HG03354 (cell line): Measurements from ENCODE around the gene CD164.
"Not testable (repeated sequence)": the region's sequence is repeated elsewhere in the genome, so short reads cannot be mapped to it uniquely, and the experiment has no call there.

Experiments used
- ATAC-seq: cut with Tn5 transposase; IDR thresholded peaks from one replicate; pipeline ENCODE4 v1.9.1; 2021; ENCODE audit warnings: mild to moderate bottlenecking; ENCODE audit not compliant: unreplicated experiment, poor library complexity, severe bottlenecking

The CD164 gene

DNA sequence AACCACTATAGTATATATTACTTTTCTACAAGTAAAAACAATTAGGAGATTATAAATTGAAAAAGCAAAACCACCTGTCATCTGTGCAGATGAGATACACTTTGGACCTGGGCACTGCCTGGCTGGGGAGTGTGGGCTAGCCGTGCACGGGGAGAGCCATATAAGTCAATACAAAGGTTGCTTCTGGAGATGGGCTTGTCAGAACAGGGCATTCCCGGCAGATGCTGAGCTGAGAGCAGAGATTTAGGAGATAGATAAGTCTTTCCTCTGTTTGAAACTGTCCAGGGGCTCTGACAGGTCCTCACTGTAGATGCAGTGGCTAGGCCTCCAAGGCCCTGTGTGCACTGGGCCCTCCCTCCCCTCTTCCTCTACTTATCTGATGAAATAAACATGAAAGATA lies 34.5 kb downstream of the CD164 start:
- ATAC-seq, result no peak

DNA sequence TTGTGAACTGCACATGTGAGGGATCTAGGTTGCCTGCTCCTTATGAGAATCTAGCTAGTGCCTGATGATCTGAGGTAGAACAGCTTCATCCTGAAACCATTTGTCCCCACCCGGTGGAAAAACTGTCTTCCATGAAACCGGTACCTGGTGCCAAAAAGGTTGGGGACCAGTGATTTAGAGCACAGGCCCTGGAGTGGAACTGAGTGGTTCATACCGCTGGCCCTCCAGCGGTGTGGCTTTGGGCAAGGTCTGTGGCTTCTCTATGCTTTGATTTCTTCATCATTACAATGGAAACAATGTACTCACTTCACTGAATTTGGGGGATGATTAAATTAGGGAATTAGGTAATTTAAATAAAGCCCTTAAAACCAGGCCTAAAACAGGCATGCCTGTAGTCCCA lies 36.3 kb downstream of the CD164 start:
- ATAC-seq, result no peak

DNA sequence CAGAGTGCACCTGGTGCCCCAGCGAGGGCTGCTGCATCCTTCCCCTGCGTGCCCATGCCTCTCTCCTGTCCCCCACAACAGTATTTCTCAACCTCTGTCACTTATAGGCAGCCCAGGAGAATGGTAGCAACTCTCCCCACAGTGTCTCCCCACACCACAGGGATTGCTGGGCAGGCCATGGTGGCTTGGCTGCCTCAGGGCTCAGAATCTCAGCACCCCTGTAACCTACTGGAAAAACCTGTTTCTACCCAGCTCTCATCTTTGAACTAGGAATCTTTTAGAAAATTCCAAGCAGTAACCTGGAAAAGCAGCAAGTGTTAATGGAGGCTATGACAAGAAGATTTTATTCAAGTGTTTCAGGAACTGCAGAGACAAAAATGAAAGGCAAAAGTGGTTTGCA lies 38.0 kb downstream of the CD164 start:
- ATAC-seq, result no peak

DNA sequence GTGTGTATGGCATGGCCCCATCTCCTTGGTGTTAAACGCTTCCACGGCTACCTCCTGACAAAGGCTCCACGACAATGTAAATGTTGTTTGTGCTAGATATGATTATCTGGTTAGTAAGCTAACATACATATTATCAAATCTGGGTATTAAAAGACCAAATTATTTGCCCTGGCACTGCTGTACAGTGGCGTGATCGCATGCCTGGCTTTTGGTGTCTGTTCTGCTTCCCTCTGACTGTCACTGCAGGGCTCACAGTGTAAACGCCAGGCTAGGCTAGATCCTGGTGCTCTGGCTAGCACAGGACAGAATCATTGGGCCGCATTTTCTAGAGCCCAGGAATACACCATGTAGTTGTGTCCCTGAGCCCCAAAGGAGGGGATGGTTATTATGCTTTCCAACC lies 38.7 kb downstream of the CD164 start:
- no peak for ATAC-seq

DNA sequence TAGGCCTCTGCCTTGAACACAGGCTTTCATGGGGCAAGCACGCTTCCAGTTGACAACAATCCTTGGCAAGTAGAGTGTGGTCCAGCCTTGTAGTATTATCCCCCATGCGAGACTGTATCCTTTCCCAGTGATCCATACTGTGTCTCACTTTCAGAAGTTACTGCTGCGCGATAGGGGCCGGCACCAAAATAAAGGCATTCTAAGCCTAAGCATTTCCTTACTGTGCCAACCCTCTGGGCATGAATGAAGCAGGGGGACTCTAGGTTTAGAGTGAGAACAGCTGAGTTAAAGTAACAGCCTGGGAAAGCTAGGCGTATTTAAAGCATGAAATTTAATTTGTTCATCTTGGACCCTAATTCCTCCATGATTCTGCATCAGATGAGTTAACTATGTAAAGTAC lies 39.4 kb downstream of the CD164 start:
- ATAC-seq, result no peak

DNA sequence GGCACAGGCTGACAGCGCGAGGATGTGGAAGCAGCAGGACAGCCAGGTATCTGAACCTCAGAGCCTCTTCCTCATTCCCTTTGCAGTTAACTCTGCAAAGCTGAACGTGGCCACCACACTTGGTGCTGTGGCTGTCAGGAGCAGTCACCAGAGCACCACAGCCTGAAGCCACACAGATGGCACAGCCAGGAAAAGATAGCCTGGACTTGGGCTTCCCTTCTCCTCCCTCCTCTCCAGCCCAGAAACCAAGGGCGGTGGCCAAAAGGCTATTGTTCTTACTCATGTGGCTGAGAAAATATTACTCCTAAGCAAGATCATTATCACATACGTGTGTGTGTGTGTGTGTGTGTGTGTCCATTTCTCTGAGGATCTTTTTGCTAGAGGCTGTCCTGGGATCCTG lies 39.8 kb downstream of the CD164 start:
- no peak for ATAC-seq

DNA sequence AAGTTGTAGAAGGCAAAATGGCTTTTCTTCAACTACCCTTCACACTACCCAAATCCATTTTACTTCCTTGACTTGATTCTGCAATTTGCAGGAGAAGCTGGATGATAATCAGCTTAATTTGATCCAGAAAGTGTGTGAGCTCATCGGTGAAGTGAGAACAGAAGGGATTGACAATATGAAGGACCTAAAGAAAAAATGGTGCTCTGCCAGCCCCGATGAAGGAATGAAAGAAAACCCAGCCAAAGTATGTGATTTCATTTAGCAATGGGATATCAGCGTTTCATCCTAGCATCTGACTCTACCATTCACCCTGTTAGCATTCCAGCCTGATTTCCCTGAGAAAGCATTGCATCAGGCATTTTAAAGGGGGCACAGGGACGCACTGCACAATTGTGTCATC lies 41.5 kb downstream of the CD164 start:
- no peak for ATAC-seq

DNA sequence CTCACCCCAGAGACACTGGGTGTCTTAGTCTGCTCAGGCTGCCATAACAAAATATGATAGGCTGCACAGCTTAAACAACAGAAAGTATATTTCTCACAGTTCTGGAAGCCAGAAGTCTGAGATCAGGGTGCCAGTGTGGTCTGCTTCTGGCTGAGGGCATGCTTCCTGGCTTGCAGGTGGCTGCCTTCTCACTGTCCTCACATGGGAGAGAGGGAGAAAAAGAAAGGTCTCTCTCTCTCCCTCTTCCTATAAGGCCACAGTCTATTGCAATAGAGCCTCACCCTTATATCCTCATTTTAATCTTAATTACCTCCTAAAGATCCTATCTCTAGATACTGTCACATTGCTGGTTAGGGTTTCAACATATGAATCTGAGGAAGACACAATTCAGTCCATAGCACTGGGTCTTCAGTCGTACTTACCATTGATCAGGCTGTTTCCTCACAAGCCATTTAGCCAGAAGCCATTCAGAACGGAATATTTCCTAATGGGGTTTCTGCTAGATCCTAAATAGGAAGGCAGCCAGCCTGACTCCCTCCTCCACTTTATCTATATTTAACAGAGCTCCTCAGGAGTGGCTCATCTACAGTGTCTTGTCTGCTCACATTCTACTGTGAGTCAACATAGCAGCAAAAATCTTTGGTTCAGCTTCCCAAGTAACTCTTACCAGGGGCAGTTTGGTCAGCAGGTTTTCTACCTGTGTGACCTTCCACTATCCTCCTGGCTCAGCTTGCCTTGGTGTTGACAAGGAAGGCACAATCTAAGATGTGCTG lies 42.2 kb downstream of the CD164 start:
- ATAC-seq, result no peak

DNA sequence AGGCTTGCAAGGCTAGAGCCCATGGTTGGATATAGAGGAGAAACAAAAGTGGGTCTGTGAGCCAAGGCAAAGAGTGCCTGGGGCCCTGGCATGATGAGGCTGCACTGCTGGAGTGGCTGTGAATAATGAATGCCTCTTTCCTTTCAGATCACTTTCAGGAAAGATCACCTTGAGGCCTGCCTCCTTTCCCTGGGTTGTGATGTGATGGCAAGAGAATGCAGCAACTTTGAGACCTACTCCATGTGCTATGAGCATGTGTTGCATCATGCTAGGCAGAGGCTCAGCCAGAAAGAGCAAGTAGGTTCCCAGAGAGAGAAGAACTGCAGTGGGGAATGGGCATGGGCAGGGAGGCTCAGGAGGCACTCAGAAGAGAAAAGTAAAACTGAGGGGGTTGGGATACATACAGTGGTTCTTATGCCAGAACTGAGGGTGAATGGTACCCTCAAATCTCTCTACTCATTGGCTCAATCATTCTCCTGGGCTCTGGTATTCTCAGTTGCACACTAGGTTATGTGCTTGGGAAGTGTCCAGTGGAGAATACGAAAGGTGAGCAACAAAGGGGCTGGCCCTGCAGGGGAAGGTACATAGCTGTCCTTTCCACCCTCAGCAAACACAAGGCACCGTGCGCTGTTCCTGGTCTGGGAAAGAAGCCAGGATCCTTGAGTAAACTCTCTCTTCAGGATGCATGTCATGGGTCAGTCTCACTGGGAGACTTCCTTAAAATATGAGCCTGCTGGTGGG lies 45.9 kb downstream of the CD164 start:
- ATAC-seq, result no peak

DNA sequence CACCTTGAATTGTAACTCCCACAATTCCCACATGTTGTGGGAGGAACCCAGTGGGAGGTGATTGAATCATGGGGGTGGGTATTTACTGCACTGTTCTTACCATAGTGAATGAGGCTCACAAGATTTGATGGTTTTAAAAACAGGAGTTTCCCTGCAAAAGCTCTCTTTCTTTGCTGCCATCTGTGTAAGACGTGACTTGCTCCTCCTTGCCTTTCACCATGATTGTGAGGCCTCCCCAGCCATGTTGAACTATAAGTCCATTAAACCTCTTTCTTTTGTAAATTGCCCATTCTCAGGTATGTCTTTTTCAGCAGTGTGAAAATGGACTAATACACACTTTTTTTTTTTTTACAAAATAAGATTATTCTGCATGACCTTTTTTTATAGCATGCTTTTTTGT lies 48.4 kb downstream of the CD164 start:
- not testable (repeated sequence) for ATAC-seq

DNA sequence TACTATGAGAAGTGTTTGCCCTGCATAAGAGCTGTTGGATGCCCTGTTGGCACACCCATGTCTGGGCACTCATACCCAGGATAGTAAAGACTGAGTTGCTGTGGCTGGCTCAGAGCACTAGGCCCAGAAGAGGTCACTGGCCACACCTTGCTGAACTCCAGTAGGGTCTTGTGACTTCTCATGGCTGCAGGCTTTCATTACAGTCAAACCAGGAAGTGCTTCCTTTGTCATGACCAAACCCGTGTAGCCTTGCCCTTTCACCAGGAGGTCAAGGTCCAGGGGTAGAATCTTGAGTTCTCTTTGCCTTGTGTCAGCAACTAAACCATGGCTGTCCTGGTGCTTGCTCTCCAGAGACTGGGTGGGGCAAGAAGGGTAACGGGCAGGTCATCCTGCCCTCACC lies 49.5 kb downstream of the CD164 start:
- ATAC-seq, result no peak

DNA sequence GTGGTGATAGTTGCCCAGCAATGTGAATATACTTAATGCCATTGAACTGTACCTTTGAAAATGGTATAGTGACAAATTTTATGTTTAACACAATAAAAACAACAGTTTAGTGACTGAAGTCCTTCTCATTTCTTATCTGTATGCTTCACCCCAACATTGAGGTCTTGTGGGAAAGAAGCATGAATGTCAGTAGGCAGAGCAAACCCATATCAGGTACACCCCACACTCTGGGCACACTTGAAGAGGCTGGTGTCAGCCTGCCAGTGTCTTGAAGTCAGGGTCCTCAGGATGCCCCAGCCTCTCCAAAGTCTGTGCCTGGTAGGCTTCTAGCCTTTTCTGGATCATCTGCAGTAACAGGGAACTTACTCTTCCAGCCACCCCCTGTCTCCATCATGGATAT lies 51.2 kb downstream of the CD164 start:
- ATAC-seq, result no peak

DNA sequence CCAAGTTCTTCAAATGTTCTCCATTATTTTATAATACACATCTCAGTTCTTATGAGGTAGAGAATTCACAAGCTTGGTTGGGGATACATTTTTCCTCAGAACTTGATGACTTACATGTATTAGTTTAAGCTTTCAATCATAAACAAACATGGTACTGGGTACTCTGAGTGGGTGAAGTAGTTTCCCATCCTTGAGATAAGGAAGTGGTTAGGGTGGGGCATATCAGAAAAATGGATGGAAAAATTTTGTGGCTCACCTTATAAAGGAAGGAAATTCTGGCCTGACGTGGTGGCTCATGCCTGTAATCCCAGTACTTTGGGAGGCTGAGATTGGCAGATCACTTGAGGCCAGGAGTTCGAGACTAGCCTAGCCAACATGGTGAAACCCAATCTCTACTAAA lies 52.0 kb downstream of the CD164 start:
- ATAC-seq, result no peak

DNA sequence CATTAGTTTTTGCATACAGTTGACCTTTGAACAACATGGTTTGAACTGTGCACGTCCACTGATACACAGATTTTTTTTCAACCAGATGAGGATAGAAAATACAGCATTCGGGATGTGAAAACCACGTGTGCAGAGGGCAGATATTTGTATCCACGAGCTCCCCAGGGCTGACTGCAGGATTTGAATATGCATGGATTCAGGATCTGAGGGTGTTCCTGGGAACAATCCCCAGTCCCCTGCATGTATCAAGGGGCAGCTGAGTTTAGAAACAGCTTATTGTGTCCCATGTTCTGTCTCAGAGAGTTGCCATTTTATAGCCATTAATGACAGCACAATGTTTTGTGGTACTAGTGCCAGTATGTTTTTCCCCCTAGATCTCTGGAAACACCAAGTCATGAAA lies 53.6 kb downstream of the CD164 start:
- no peak for ATAC-seq

DNA sequence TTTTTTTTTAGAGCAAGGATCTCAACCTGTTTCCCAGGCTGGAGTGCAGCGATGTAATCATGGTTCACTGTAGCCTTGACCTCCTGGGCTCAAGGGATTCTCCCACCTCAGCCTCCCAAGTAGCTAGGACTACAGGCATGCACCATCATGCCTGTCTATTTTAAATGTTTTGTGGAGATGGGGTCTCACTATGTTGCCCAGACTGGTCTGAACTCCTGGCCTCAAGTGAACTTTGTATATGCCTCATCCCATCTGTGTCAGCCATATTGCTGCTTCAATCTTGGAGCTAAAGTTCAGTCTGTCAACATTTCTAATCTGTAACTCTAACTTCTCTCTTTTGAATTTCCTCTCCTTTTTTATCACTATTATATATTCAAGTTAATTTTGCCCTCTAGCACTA lies 54.3 kb downstream of the CD164 start:
- ATAC-seq, result no peak

DNA sequence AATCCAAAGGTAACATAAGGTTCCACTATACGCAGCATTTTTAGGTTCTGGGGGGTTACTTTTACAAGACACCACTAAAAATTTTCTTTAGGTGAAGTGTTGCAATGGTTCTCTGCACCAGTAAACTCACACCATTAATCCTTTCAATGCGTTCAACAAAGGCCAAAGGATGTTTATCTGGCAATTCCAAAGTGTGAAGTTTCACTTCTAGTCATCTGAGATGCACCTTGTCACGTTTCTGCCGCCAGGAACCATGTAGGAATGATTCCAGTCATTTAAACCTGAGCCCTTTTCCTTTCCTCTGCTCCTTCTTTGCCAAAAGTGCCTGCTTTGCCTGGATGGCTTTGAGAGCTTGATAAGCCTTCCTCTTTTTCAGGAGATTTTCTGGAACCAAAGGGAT lies 54.8 kb downstream of the CD164 start:
- no peak for ATAC-seq

DNA sequence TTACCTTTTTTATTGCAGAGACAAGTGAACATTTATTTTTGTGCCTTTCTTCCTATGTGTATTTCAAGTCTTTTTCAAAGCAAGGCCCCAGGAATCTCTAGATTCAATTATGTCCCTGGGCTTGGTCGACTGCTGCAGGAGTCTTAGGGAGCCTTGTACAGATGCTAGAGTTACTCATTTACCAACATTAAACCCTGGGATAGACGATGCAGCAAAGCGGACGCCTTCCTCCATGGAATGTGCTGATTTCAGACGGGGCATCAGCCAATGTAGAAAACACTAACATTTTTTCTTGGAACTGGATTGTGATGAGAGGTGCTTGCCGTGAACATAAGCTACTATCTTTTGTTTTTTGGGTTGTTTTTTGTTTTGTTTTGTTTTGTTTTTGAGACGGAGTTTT lies 55.9 kb downstream of the CD164 start:
- ATAC-seq, result no peak

DNA sequence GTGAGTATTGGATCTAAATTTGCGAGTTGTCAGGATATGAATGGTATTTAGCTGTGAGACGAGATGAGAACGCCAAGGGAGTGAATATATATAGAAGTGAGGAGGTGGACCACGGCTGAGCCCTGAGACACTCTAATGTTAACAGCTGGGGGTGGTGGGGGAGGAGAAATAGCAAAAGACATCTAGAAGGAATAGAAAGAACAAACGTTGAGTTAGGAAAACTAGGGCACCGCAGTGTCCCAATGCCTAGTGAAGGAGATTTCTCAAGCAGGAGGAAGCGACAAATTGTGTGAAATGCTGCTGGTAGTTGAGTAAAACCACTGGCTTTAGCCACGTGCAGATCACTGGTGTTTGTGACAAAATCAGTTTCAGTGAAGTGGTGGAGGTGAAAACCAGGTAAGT lies 56.9 kb downstream of the CD164 start:
- no peak for ATAC-seq

DNA sequence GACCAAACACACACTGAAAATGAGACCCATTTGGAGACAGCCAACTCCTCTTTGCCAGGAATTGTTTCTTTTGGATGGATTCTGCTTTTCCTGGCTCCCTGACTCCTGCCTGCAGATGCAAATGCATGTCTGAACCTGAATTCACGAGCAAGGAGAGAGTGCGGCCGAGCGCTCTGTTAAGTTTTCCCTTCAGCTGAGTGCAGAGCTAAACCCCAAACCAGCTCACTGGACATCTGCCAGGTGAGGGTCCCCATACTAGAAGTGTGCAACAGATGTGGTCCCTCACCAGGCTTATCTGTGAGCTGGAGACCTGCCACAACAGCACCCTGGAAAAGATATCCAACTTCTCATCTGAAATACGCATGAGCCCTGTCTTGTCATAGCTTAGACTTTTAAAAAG lies 59.0 kb downstream of the CD164 start:
- no peak for ATAC-seq

DNA sequence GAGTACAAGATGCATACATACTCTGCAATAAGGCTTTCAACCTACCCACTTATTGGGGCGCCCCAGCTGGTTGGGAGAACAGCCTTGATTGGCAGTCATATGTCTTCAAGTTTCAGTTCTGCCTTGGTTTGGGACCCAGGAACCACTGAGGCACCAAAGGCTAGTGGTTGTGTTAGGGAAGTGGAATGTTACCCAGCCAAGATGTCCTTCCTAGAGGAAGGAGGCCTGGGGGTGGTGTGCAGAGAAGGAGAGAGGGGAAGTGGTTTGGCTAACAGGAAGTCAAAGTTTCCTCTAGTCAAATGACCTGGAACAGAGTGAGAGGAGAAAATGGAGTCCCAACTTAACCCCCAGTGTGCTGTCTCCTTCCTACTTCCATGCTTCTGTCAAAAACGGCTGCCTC lies 59.4 kb downstream of the CD164 start:
- no peak for ATAC-seq

DNA sequence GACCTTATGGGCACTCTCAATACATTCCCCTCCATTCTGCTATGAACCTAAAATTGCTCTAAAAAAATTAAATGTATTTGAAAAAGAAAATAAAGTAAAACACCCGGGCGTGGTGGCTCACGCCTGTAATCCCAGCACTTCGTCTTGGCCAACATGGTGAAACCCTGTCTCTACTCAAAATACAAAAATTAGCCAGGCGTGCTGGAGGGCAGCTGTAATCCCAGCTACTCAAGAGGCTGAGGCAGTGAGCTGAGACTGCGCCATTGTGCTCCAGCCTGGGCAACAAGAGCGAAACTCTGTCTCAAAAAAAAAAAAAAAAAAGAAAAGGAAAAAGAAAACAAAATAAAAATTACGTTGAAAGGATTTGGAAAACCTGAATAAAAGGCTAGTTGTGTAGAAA lies 60.5 kb downstream of the CD164 start:
- no peak for ATAC-seq

DNA sequence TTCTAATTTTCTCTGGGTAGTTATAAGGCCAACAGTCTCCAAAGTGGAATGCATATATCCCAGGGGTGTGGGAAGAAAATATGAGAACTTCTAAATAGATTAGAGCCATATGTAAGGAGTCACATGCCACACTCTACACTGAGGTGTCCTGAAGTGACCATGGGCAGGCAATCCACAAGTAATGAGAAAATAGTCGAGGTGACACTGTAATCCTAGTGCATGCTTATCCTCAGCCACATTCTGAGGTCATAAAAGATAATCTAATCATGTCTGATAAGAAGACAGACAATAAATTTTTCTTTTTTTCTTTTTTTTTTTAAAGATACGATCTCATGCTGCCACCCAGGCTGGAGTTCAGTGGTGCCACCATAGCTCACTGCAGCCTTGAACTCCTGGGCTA lies 62.2 kb downstream of the CD164 start:
- no peak for ATAC-seq
